HL-60 (cell line): ENCODE results near the gene WWOX.
A peak's percentile ranks its signal among the peaks of the same experiment; 100 is the strongest.

Source experiments
- DNase-seq, 2 experiments: peaks; one replicate each; pipeline ENCODE4 v3.0.0-alpha.2; 2010 to 2020; ENCODE audit warnings: low read depth in 1 of 2, low spot score in 1 of 2
- H3K27ac ChIP-seq: fragments of 250-450 bp; sonication (Bioruptor Pico); replicated peaks from 2 replicates; pipeline ENCODE4 v1.5.1; 2020; ENCODE audit warnings: mild to moderate bottlenecking, moderate library complexity
- H3K27me3 ChIP-seq: fragments of 250-450 bp; sonication (Bioruptor Pico); 2 replicates; pipeline ENCODE4 v1.5.1; 2021; ENCODE audit warnings: mild to moderate bottlenecking, moderate library complexity; ENCODE audit not compliant: insufficient read depth, poor library complexity, severe bottlenecking
- H3K4me3 ChIP-seq: replicated peaks from 2 replicates; pipeline ENCODE4 v1.5.1; 2011; ENCODE audit warnings: mild to moderate bottlenecking, control low read depth, low read length; ENCODE audit not compliant: insufficient read depth
- CTCF ChIP-seq: IDR thresholded peaks from one replicate; pipeline ENCODE4 v1.5.1; 2011; ENCODE audit warnings: low read length, control low read depth, inconsistent platforms; ENCODE audit not compliant: insufficient read depth
- GABPA ChIP-seq: IDR thresholded peaks from 2 replicates; pipeline ENCODE4 v1.6.1; 2012; ENCODE audit warnings: low read depth
- POLR2AphosphoS5 ChIP-seq: IDR thresholded peaks from 2 replicates; pipeline ENCODE4 v1.6.1; 2012; ENCODE audit warnings: low read depth
- REST ChIP-seq: IDR thresholded peaks from 2 replicates; pipeline ENCODE4 v1.6.1; 2012; ENCODE audit warnings: low read depth; ENCODE audit not compliant: insufficient replicate concordance
- SPI1 ChIP-seq: IDR thresholded peaks from 2 replicates; pipeline ENCODE4 v1.6.1; 2012; ENCODE audit warnings: low read depth, mild to moderate bottlenecking, borderline replicate concordance

The WWOX gene

GRCh38 chr16:78501744-78502143, 402.3 kb downstream of the WWOX start:
- no peak for TF ChIP-seq POLR2AphosphoS5
- TF ChIP-seq REST, result no peak
- no peak for TF ChIP-seq SPI1
- TF ChIP-seq CTCF, result no peak
- no peak for TF ChIP-seq GABPA

GRCh38 chr16:78502812-78503350, 403.4 kb downstream of the WWOX start:
- Histone ChIP-seq H3K27me3 (no peaks in the 10 kb centered on the region), H3K27ac (no peak overlapping the region), H3K4me3 (no peak overlapping the region)
- TF ChIP-seq CTCF (no peak), GABPA (no peak), POLR2AphosphoS5 (no peak), SPI1 (no peak), REST (no peak)
- DNase-seq, result no peak

More at GRCh38 chr16:78501744-78502143, 402.3 kb downstream of the WWOX start:
- H3K27me3 ChIP-seq, result no peaks in the 10 kb centered on the region
- H3K4me3 ChIP-seq, result no peak overlapping the region
- H3K27ac ChIP-seq, result no peak overlapping the region
- no peak for DNase-seq

- no peaks in the 10 kb centered on the region for H3K27me3 ChIP-seq
- peak; percentile 41 to 45 for DNase-seq
- H3K4me3 ChIP-seq, result no peak overlapping the region
- no peak for TF ChIP-seq GABPA
- peak; percentile 26 for TF ChIP-seq CTCF
- no peak overlapping the region for H3K27ac ChIP-seq
Observed at GRCh38 chr16:78503602-78504001, 404.1 kb downstream of the WWOX start.

- Histone ChIP-seq H3K27ac (no peak overlapping the region), H3K27me3 (no peaks in the 10 kb centered on the region), H3K4me3 (no peak overlapping the region)
- TF ChIP-seq REST (no peak), POLR2AphosphoS5 (no peak), CTCF (no peak), GABPA (no peak), SPI1 (no peak)
- DNase-seq, result no peak
Observed at GRCh38 chr16:78504401-78504851, 405.0 kb downstream of the WWOX start.
